ENCODE results near the gene PDZRN4. TPM values are rescaled to one million over a fixed set of nuclear protein-coding genes. Genes with fewer than 3 reads are reported as not detected.

The PDZRN4 gene
- total and polyA plus RNA-seq, 2 of the 4 experiments (the other 2 are of a cell fraction), result not detected

- no TSS peak for BruUV-seq (replicated peaks)
- Histone ChIP-seq H3K9ac (ENCODE audit: low read depth, low read length) (no peak overlapping the region), H3K27ac (ENCODE audit: insufficient read depth, low read length) (no peak overlapping the region), H4K20me1 (ENCODE audit: insufficient read depth, low read length) (no peaks in the 10 kb centered on the region), H3K14ac (replicated peaks; ENCODE audit: low read depth, low read length) (no peak overlapping the region), H3K36me3 (ENCODE audit: control insufficient read depth, insufficient read depth, low read length) (no peaks in the 10 kb centered on the region), H3K4ac (ENCODE audit: low read depth, low read length) (no peak overlapping the region), H2AK9ac (replicated peaks; ENCODE audit: low read depth, low read length, poor library complexity) (no peak overlapping the region), H3K56ac (ENCODE audit: extremely low read depth, insufficient read depth, low read length) (no peak overlapping the region), H3K4me2 (ENCODE audit: low read depth, low read length) (no peak overlapping the region), H3K9me1 (ENCODE audit: insufficient read depth, low read length) (no peaks in the 10 kb centered on the region), H3K79me1 (ENCODE audit: low read depth in 1 of 2, low read length in 2 of 2) (no peaks in the 10 kb centered on the region), H3K4me1 (ENCODE audit: control insufficient read depth, insufficient read depth, low read length) (no peaks in the 10 kb centered on the region), H2BK20ac (ENCODE audit: low read depth, low read length) (no peak overlapping the region), H2BK120ac (ENCODE audit: low read depth, low read length) (no peak overlapping the region), H3K27me3 (ENCODE audit: control insufficient read depth, insufficient read depth, low read length) (no peaks in the 10 kb centered on the region), H2BK5ac (ENCODE audit: low read depth, low read length, poor library complexity, severe bottlenecking) (no peak overlapping the region), H4K5ac (ENCODE audit: low read depth, low read length) (no peak overlapping the region), H3K4me3 (ENCODE audit: insufficient read depth, low read depth, low read length) (no peak overlapping the region), H4K8ac (ENCODE audit: low read depth in 2 of 2, low read length in 2 of 2) (no peak overlapping the region), H3K23ac (ENCODE audit: low read depth, low read length) (no peak overlapping the region), H3K18ac (ENCODE audit: low read depth, low read length) (no peak overlapping the region), H4K91ac (ENCODE audit: insufficient read depth, low read depth, low read length) (no peak overlapping the region), H3K9me3 (ENCODE audit: control insufficient read depth, insufficient read depth, low read length) (no peaks in the 10 kb centered on the region), H2BK15ac (ENCODE audit: low read depth, low read length) (no peak overlapping the region), H2AFZ (replicated peaks; ENCODE audit: low read length, poor library complexity) (no peak overlapping the region), H2AK5ac (ENCODE audit: low read depth, low read length) (no peak overlapping the region)
- in situ Hi-C loops (cut with MboI; ENCODE audit: low sequenced_read_pairs), result no loop called here
- ATAC-seq (ENCODE audit: low read depth) (no peak), DNase-seq (no peak)
- intact Hi-C loops (cut with micrococcal nuclease), result no loop called here
- no CpG with 5 or more reads among the region's 2 CpGs for WGBS, 2 experiments (ENCODE audit: extremely low coverage in 2 of 2, insufficient read length in 1 of 2)
- dilution Hi-C loops (cut with HindIII; ENCODE audit: low sequenced_read_pairs, unreplicated experiment), result no loop called here
- POLR2A ChIA-PET (ENCODE audit: unreplicated experiment), result no interaction called here
- TF ChIP-seq MAFK (IDR thresholded peaks at IDR 0.05; ENCODE audit: low read depth, low read length) (no peak), POLR2A (IDR thresholded peaks at IDR 0.05; ENCODE audit: low read depth, low read length) (no peak), SMC3 (IDR thresholded peaks at IDR 0.05; ENCODE audit: low read depth, low read length) (no peak), MXI1 (IDR thresholded peaks at IDR 0.05; ENCODE audit: borderline replicate concordance, low read depth, low read length) (no peak), ELK1 (IDR thresholded peaks at IDR 0.05; ENCODE audit: borderline replicate concordance, low read depth, low read length) (no peak), BHLHE40 (IDR thresholded peaks at IDR 0.05; ENCODE audit: low read depth, low read length) (no peak), MAZ (IDR thresholded peaks at IDR 0.05; ENCODE audit: borderline replicate concordance, low read depth, low read length) (no peak), CHD1 (IDR thresholded peaks at IDR 0.05; ENCODE audit: low read depth, low read length) (no peak), CEBPB (IDR thresholded peaks at IDR 0.05; ENCODE audit: low read depth, low read length) (no peak), CTCF (conservative IDR thresholded peaks at IDR 0.05; ENCODE audit: low read depth, low read length) (no peak)
- CTCF ChIA-PET, result no interaction called here
Measured at GRCh38 chr12:41311883-41312282, 123.8 kb downstream of the PDZRN4 start.

All from IMR-90 (cell line).